HG03439 (cell line): Measurements from ENCODE around the gene S1PR3.

Experiments
- ATAC-seq: cut with Tn5 transposase; IDR thresholded peaks from one replicate; pipeline ENCODE4 v1.9.1; 2021; ENCODE audit warnings: mild to moderate bottlenecking, moderate library complexity; ENCODE audit not compliant: unreplicated experiment

Gene S1PR3

DNA sequence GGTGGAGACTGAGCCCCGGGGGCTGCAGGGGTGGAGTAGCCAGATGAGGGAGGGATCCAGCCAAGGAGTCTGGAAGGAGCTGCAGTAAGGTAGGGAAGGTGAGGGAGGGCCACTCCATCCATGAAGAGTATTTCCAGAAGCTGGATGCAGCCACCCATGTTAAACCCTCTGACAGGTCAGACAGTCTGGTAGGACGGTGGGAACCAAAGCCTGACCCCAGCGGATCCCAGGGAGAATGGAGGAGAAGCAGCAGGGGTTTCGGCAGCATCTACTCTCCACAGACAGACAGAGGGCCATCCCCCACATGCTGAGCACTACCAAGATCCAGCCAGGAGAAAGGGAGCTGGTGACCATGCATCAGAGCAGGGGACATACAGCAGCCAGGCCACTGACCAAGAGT is 22.5 kb upstream of the S1PR3 start:
- ATAC-seq, result no peak

DNA sequence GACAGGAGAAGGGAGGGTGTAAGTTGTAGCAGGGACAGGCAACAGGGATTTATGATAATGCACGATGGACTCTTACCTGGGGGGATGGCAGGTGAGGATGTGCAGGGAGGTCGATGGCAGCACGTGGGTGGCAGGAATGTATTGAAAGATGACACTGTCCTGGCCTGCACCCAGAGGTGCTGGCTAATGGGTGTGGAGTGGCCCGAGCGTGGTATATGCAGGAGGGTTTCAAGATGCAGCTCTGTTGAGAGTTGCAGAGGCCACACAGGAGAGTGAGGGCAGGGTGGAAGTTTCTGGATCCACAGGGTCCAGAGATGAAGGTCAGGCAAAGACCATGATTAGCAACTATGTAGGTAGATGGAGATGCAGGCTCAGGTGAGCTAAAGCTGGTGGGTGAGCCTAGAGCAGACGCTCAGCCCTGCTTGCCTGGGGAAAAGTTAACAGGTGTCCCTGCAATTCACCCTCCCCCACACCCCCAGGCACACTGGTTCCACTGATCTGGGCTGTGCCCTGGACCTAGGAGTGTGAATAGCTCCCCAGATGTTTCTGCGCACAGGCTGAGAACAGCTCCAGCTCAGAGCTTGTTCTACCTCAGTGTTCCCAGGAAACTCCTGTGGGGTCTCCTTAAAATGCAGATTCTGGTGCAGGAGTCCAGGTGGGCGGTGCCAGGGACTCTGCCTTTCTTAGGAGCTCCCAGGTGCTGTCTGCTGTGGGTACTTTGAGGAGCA is 21.5 kb upstream of the S1PR3 start:
- ATAC-seq, result no peak

GRCh38 chr9:88971131-88971960 is 19.9 kb upstream of the S1PR3 start:
- no peak for ATAC-seq

GRCh38 chr9:88972401-88972800 is 18.9 kb upstream of the S1PR3 start:
- no peak for ATAC-seq

- no peak for ATAC-seq
Observed at GRCh38 chr9:88973281-88974045, 17.8 kb upstream of the S1PR3 start.

DNA sequence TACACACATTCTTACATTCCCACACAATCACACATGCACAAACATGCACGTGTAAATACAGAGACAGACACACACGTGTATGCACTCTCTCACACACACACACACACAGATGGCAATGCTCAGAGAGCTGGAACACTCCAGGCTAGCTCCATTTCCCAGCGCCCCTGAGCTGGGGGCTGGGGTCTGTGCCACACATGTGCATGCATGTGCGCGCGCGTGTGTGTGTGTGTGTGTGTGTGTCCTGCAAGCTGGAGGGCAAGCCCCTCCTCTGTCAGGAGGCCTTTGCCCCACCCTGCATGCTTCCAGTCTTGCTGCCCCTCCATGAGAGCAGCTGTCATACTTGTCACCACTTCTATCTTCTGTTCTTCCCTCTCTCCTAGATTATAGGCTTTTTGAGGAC is 16.6 kb upstream of the S1PR3 start:
- ATAC-seq, result no peak

GRCh38 chr9:88975966-88976889 is 15.0 kb upstream of the S1PR3 start:
- ATAC-seq, result no peak

GRCh38 chr9:88976890-88977257 is 14.4 kb upstream of the S1PR3 start:
- ATAC-seq, result no peak

DNA sequence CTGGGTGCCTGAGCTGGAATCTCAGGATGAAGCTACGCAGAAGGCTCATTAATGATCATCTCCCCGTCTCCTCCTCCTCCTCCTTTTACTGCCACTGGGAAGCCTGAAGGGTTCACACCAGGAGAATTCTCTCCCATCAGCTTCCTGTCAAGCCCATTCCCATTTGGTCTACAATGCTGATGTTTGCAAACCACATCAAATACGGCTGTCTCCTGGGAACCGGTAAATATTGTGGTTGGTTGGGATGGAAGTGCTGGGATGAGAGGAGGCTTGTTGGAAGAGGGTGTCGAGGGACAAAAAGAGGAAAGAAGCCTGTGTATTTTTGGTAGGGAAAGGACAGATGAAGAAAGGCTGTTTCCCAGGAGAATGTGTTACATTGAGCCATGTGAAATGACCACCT is 13.2 kb upstream of the S1PR3 start:
- ATAC-seq, result no peak

DNA sequence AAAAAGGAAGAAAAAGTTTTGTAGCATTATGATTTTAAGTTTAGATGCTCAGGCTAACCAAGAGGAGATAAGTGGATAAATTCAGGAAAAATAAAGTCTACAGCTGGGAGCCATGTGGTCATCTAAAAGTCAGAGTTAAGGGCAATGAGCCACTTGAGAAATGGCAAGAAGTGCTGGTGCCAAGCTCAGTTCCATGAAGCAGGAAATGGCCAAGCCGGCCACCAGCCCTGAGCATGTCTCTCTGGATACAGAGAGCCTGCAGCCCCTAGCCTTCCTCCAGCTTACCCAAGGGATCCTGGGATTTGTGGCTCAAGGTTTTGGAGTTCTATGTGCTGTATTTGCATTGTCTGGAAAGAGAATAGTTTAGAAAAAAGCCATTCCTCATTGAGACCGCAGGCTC is 12.2 kb upstream of the S1PR3 start:
- no peak for ATAC-seq

DNA sequence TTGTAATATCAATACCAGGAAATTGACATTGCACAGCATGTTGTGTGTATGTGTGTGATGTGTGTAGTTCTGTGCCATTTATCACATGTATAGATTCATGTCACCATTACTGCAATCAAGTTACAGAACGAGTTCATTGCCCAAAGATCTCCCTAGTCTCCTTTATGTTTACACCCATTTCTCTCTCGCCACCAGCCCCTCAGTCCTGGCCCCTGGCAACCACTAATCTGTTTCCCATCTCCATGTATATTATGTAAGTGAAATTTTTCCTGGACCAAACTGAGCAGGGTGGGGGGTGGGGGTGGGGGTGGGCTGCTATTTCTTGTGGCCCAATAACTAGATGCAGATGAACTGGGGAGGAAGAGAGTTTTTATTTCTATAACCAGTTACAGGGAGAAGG is 11.5 kb upstream of the S1PR3 start:
- ATAC-seq, result no peak

- no peak for ATAC-seq
Observed at GRCh38 chr9:88980740-88981203, 10.5 kb upstream of the S1PR3 start.

DNA sequence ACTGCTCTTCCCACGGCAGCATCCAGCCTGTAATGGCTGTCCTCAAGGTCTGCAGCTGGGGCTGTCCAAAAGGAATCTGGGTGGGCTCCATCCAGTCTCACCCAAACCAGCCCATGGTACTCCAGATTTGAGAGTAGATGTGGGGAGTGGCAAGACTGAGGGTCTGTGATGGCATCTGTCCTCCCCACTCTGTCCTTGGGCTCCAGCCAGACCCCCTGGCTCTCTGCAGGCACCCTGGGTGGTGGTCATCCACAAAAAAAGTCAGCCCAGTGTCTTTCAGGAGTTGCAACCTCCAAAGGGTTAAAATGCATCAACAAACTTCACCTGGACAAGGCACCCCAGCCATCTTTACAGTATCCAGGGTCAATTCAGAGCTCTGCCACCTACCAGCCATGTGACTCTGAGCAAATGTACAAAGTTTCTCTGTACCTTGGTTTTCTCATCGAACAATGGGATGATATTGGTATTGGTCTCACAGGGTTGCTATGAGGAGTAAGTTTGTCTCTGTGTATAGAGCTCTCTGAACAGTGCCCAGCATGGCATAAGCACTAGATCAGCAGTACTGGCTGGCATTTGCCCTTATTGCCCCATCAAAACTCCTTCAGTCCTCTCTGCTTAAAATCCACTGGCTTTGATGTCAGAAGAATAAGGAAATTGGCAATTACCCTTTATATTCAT is 7.3 kb upstream of the S1PR3 start:
- no peak for ATAC-seq

- no peak for ATAC-seq
Observed at GRCh38 chr9:88984543-88984883, 6.8 kb upstream of the S1PR3 start.

DNA sequence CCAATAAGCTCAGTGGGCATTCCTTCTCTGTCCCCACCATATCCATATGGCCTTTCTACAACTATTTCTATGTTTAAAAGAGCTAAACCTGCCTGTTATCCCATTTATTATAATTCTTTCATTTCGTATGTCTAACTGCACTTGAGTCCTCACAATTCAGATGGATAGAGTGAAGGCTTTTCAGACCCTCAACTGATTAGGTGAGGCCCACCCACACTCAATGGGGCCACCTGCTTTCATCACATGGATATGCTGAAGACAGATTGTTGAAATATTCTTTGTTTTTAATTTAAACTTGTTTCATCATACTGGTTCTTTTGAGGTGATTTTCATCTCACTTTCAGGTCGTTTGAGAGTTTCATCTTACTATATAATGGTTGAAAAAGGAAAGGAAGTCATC is 5.7 kb upstream of the S1PR3 start:
- ATAC-seq, result no peak

GRCh38 chr9:88986776-88987175 is 4.5 kb upstream of the S1PR3 start:
- ATAC-seq, result no peak

DNA sequence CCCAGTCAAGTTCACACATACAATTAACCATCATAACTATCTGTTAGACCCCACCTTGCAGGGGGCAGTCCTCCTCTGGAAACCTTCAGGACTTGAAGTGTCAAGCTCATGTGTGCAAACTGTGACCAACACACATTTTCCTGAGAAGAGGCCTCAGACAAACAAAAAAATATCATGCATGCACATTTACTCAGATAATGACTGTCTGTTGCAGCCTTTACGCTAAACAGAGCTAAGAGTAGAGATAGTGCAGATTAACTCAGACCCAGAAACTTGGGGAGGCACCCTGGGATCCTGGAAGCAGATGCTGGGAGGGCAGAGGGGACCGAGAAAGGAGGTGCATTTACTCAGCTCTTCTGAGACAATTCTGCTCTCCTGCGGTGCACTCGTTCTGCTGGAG is 3.6 kb upstream of the S1PR3 start:
- ATAC-seq, result no peak

- no peak for ATAC-seq
Observed at GRCh38 chr9:88988796-88989641, 2.2 kb upstream of the S1PR3 start.

DNA sequence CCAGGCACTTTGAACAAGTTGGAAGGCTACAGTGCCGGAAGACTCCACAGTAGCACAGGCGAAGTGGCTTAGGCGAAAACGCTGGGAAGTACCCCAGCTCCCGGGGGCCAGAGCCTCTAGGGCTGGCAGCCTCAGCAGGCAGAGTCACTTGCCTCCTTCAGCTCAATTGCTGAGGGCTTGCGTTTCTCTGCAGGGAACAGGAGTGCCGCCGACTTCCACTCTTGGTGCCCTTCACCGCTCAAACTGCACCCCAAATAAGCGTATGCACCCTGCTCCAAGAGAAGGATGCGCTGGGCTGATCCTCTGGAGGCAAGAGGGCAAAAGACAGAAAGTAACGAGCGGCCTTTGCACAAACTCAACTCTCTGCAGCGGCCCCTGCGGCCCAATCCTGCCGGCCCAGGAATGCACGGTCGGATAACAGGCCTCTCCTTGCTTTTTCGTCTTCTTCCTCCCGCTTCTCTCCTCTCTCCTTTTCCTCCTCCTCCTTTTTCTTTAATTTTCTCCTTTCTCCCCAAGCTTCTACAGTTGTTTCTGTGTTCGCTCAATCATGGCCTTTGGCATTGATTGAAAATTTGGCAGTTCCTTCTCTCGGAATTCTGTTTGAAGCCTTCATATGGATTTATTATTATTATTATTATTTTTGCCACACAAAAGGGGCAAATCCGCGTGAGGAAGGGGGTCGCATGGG is 1.1 kb upstream of the S1PR3 start:
- ATAC-seq, result no peak
